Measurements from ENCODE around the gene CTH.

DNA sequence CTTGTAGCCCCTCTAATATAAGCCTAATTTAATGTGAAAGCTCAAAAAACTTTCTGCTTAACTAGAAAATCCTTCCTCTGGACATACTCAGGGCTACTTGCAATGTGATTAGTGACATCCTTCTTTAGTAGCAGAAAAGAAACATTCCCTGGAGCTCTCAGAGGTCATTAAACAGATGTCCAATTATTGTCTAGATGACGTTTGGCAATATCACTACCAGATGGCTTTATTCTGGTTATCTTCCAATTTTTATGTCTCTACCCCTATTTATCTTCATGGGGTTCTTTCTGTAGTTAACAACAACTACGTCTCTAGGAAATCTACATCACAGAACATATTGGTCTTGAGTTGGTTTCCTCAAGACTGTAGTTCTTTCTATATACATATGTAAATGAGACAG lies 44.2 kb downstream of the CTH start:
- TF ChIP-seq, protein P1, sequence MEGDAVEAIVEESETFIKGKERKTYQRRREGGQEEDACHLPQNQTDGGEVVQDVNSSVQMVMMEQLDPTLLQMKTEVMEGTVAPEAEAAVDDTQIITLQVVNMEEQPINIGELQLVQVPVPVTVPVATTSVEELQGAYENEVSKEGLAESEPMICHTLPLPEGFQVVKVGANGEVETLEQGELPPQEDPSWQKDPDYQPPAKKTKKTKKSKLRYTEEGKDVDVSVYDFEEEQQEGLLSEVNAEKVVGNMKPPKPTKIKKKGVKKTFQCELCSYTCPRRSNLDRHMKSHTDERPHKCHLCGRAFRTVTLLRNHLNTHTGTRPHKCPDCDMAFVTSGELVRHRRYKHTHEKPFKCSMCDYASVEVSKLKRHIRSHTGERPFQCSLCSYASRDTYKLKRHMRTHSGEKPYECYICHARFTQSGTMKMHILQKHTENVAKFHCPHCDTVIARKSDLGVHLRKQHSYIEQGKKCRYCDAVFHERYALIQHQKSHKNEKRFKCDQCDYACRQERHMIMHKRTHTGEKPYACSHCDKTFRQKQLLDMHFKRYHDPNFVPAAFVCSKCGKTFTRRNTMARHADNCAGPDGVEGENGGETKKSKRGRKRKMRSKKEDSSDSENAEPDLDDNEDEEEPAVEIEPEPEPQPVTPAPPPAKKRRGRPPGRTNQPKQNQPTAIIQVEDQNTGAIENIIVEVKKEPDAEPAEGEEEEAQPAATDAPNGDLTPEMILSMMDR (IDR thresholded peaks at IDR 0.05), result no peak
- no peak for TF ChIP-seq POLR2A (IDR thresholded peaks at IDR 0.05)
